Fibroblast of lung (primary cell): ENCODE data around the gene KLRC2.

Source experiments
- CTCF ChIP-seq, 2 donors: IDR thresholded peaks in 1 of 2; conservative IDR thresholded peaks in 1 of 2; 1 replicate in 1 of 2; 2 replicates in 1 of 2; pipeline ENCODE4 v1.5.1; 2011 to 2012; ENCODE audit warnings: low read length in 2 of 2, control low read depth in 1 of 2, inconsistent platforms in 1 of 2, low read depth in 1 of 2, mild to moderate bottlenecking in 1 of 2
- EZH2 ChIP-seq: IDR thresholded peaks from 2 replicates; pipeline ENCODE4 v1.5.1; 2012; ENCODE audit warnings: low read length, control low read depth, mild to moderate bottlenecking; ENCODE audit errors: missing control alignments

GRCh38 chr12:10385166-10385613, 50.6 kb downstream of the KLRC2 start:
- no peak for TF ChIP-seq CTCF (conservative IDR thresholded peaks at IDR 0.05 in 1 of 2, IDR thresholded peaks at IDR 0.05 in 1 of 2; ENCODE audit: low read depth in 1 of 2, low read length in 2 of 2)
- no peak for TF ChIP-seq EZH2
